Psoas muscle (tissue), 8 donors: ENCODE data around the gene FHAD1. TPM values are rescaled to one million over a fixed set of nuclear protein-coding genes. Genes with fewer than 3 reads are reported as not detected.

Source experiments
- ATAC-seq, 4 donors: fragments of 200-7000 bp; cut with Tn5 transposase; one replicate each; pipeline ENCODE4 v1.9.1; 2020; ENCODE audit warnings: moderate library complexity in 3 of 4, mild to moderate bottlenecking in 2 of 4
- DNase-seq, 2 donors: peaks; one replicate each; pipeline ENCODE4 v3.0.0-alpha.2; 2020
- H3K27ac ChIP-seq: fragments of 200-600 bp; one replicate; pipeline ENCODE4 v1.8.0; 2022
- H3K27me3 ChIP-seq, 3 donors: fragments of 200-600 bp in 1 of 3; one replicate each; pipeline versions ENCODE4 v1.6.1 to v1.8.0; 2013 to 2022; ENCODE audit warnings: low read length in 2 of 3, mild to moderate bottlenecking in 2 of 3, moderate library complexity in 1 of 3; ENCODE audit not compliant: insufficient read depth in 3 of 3
- H3K36me3 ChIP-seq, 2 donors: fragments of 200-600 bp in 1 of 2; one replicate each; pipeline versions ENCODE4 v1.6.1 to v1.8.0; 2013 to 2022; ENCODE audit warnings: low read depth in 1 of 2, mild to moderate bottlenecking in 1 of 2, moderate library complexity in 1 of 2; ENCODE audit not compliant: insufficient read depth in 1 of 2
- H3K4me1 ChIP-seq: fragments of 200-600 bp; one replicate; pipeline ENCODE4 v1.8.0; 2022
- H3K4me3 ChIP-seq: fragments of 200-600 bp; one replicate; pipeline ENCODE4 v1.8.0; 2022; ENCODE audit warnings: mild to moderate bottlenecking
- H3K9me3 ChIP-seq: fragments of 200-600 bp; one replicate; pipeline ENCODE4 v1.8.0; 2022
- WGBS, 3 donors: extraction: QIAGEN DNeasy Blood & Tissue Kit; methylation state at CpG; one replicate each; pipeline versions ENCODE4 v1.1.6 to v1.1.7; 2013; 5-methylcytosine and 5-hydroxymethylcytosine counted together
- intact Hi-C, 2 donors: fragments of 100-400 bp; cut with DNase I; formaldehyde crosslinking; loops; one replicate each; pipeline versions ENCODE4 v1.11.0 to v1.14.2; 2022
- polyA plus RNA-seq, 3 donors: library from polyadenylated mRNA; stranded (reverse); fragments of 200-250 nt; gene quantifications; one replicate each; pipeline ENCODE4 v1.2.3, GENCODE V29; 2013
- total RNA-seq, 4 donors: library from RNA; stranded (reverse); fragmentation: NEBNext Ultra II Directional in 2 of 4; extraction: Animal tissue kit (Norgen Biotek cat#: 25700) in 2 of 4; gene quantifications; one replicate each; pipeline versions ENCODE4 v1.2.1 to v1.2.4, GENCODE V29; 2021 to 2023
- TF ChIP-seq, protein P1 (sequence below): fragments of 200-600 bp; IDR thresholded peaks from one replicate; pipeline ENCODE4 v1.8.0; 2022; ENCODE audit warnings: antibody characterized with exemption
- donor health status: healthy with polysubstance abuse.
- donor health status: DM: no; HTN: no; CAD: no; lungs with moderate emphysema.
- donor health status: Bipolar disorder and iron deficiency.
- donor health status: healthy.
- donor health status: DM: yes; HTN: yes; CAD: no.
- donor health status: DM: no; HTN: no; CAD: no.
- donor health status: DM: no; HTN: no; CAD: no.
- donor health status: DM: yes; HTN: yes; CAD: no.

Gene FHAD1
- total and polyA plus RNA-seq, 7 donors, result 0.03 to 0.24 (median 0.06) TPM; not detected in 4

GRCh38 chr1:15312626-15313411, 65.8 kb downstream of the FHAD1 start:
- WGBS, 3 donors, result 75 to 83% (median 75%) methylated on average over 16 of the region's 16 CpGs
- intact Hi-C loops, result no loop called here

DNA sequence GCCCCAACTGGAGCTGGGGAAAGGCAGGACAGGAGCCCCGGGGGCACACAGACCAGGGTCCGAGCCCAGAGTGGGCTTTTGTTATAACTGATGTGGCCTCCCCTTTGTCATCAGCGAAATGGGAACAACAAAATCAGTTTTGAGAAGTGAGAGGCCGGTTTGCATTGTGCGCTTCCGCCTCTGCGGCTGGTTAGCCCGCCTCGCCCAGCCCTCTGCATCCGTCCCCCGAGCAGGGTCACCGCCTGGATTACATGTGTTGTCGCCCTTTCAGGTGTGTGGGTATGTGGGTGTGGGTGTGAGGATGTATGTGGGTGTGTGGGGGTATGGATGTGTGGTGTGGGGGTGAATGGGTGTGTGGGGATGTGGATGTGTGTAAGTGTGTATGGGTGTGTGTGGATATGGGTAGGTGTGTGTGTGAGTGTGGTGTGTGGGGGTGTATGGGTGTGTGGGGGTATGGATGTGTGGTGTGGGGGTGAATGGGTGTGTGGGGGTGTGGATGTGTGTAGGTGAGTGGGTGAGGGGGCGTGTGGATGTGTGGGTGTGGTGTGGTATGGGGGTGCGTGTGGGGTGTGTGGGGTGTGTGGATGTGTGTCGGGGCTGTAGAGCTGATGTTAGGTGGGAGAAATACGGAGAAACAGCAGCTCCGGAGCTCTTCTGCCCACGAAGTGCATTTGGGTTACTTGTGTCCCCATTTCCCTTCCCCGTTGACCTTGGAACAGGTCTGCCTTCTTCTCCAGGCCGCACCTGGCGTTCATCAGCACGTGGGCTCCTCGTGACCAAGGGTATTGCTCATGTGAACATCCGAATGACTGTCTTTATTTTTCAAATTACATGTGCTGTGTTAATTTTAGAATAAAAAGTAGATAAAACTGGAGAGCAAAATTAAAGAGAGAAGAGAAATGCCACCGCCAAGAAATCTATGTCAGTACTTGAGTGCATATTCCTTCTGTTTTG, 67.6 kb downstream of the FHAD1 start:
- no peaks in the 10 kb centered on the region for H3K9me3 ChIP-seq
- H3K36me3 ChIP-seq, result no peaks in the 10 kb centered on the region
- no peaks in the 10 kb centered on the region for H3K4me1 ChIP-seq
- peaks cover 0 to 6% (median 0%) of the 10 kb centered on the region in 3 donors for H3K27me3 ChIP-seq
- no peak for ATAC-seq
- 89 to 94% (median 91%) methylated on average over 25 to 26 of the region's 26 CpGs for WGBS, 3 donors
- H3K4me3 ChIP-seq, result no peak overlapping the region
- intact Hi-C loops, result no loop called here
- no peak for DNase-seq
- no peak overlapping the region for H3K27ac ChIP-seq
- TF ChIP-seq, protein P1, sequence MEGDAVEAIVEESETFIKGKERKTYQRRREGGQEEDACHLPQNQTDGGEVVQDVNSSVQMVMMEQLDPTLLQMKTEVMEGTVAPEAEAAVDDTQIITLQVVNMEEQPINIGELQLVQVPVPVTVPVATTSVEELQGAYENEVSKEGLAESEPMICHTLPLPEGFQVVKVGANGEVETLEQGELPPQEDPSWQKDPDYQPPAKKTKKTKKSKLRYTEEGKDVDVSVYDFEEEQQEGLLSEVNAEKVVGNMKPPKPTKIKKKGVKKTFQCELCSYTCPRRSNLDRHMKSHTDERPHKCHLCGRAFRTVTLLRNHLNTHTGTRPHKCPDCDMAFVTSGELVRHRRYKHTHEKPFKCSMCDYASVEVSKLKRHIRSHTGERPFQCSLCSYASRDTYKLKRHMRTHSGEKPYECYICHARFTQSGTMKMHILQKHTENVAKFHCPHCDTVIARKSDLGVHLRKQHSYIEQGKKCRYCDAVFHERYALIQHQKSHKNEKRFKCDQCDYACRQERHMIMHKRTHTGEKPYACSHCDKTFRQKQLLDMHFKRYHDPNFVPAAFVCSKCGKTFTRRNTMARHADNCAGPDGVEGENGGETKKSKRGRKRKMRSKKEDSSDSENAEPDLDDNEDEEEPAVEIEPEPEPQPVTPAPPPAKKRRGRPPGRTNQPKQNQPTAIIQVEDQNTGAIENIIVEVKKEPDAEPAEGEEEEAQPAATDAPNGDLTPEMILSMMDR, result no peak

More at GRCh38 chr1:15312626-15313411, 65.8 kb downstream of the FHAD1 start:
- Histone ChIP-seq H3K9me3 (no peaks in the 10 kb centered on the region), H3K27ac (no peak overlapping the region), H3K4me1 (no peaks in the 10 kb centered on the region), H3K36me3 (no peaks in the 10 kb centered on the region), H3K27me3 (peaks cover 0 to 6% (median 0%) of the 10 kb centered on the region in 3 donors), H3K4me3 (no peak overlapping the region)
- TF ChIP-seq, protein P1, result no peak
- no peak for DNase-seq
- ATAC-seq, result no peak

DNA sequence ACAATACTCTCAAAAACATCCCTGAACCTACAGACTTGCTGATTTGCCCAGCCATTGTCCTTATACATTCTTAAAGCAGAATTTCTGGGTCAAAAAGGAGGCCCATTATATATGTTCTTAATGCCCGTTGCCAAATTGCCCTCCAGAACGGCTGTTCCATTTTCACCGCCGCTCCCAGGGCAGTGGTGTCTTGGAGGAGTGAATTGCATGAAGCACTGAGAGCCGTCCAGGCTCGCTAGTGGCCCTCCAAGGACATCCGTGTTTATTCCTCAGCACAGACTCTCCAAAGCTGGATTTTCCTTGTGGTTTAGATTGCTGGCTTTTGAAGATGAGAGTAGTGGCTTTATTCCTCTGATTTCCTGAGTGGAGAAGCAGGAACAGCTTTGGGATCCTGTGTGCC, 68.8 kb downstream of the FHAD1 start:
- no peak overlapping the region for H3K4me3 ChIP-seq
- intact Hi-C loops, result no loop called here
- no peak overlapping the region for H3K27ac ChIP-seq
- peaks cover 1% of the 10 kb centered on the region for H3K9me3 ChIP-seq
- H3K36me3 ChIP-seq, result no peaks in the 10 kb centered on the region
- DNase-seq (no peak), ATAC-seq (no peak)
- H3K4me1 ChIP-seq, result no peaks in the 10 kb centered on the region
- TF ChIP-seq, protein P1, result no peak
- WGBS, 3 donors, result 48 to 61% (median 52%) methylated on average over 7 of the region's 7 CpGs
- H3K27me3 ChIP-seq, result peaks cover 0 to 6% (median 0%) of the 10 kb centered on the region in 3 donors

DNA sequence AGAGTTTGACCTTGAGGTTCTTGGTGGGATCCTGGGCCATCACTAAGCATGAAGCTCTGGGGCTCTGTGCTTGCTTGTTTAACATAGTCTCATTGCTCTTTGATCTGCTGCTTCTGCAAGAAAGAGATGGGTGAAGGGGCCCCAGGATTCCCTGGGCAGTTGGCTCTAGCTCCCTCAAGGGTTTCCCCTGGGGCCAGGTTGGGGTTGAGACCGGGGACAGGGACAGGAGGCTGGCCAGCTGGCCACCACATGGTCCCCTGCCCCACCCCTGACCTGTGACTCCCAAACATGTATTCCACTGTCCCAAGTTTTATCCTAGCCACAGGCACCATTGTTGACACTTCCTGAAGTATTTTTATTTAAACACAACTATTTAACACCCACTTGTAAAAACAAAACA, 69.5 kb downstream of the FHAD1 start:
- intact Hi-C loops, result no loop called here
- ATAC-seq (no peak), DNase-seq (no peak)
- H3K27me3 ChIP-seq, result peaks cover 0 to 6% (median 0%) of the 10 kb centered on the region in 3 donors
- WGBS, 3 donors, result 12 to 38% (median 15%) methylated on average over 1 of the region's 1 CpG
- H3K36me3 ChIP-seq, result no peaks in the 10 kb centered on the region
- H3K9me3 ChIP-seq, result peaks cover 3% of the 10 kb centered on the region
- H3K27ac ChIP-seq, result no peak overlapping the region
- H3K4me3 ChIP-seq, result no peak overlapping the region
- no peaks in the 10 kb centered on the region for H3K4me1 ChIP-seq
- TF ChIP-seq, protein P1, result no peak
